Hepatocyte (in vitro differentiated cells): ENCODE data around the gene CMIP. TPM values are rescaled to one million over a fixed set of nuclear protein-coding genes. Genes with fewer than 3 reads are reported as not detected.

Experiments
- DNase-seq: peaks from one replicate; pipeline ENCODE4 v3.0.0-alpha.2; 2016; ENCODE audit warnings: low spot score
- H2AFZ ChIP-seq: fragments of 200-600 bp; sonication (generic); 2 replicates; pipeline ENCODE4 v1.6.0; 2016; ENCODE audit warnings: antibody characterized with exemption, mild to moderate bottlenecking
- H3K27ac ChIP-seq: fragments of 200-600 bp; sonication (generic); 2 replicates; pipeline ENCODE4 v1.5.1; 2016; ENCODE audit warnings: mild to moderate bottlenecking
- H3K27me3 ChIP-seq: fragments of 200-600 bp; sonication (generic); 2 replicates; pipeline ENCODE4 v1.6.1; 2016
- H3K36me3 ChIP-seq: fragments of 200-600 bp; sonication (generic); replicated peaks from 2 replicates; pipeline ENCODE4 v1.5.1; 2016; ENCODE audit warnings: low read depth; ENCODE audit not compliant: insufficient read depth
- H3K4me1 ChIP-seq: fragments of 200-600 bp; sonication (generic); 2 replicates; pipeline ENCODE4 v1.5.1; 2016; ENCODE audit warnings: mild to moderate bottlenecking, moderate library complexity; ENCODE audit not compliant: insufficient read depth
- H3K4me2 ChIP-seq: fragments of 200-600 bp; sonication (generic); 2 replicates; pipeline ENCODE4 v1.6.0; 2016
- H3K4me3 ChIP-seq: fragments of 200-600 bp; sonication (generic); 2 replicates; pipeline ENCODE4 v1.5.1; 2016; ENCODE audit warnings: mild to moderate bottlenecking
- H3K79me2 ChIP-seq: fragments of 200-600 bp; sonication (generic); 2 replicates; pipeline ENCODE4 v1.6.0; 2017; ENCODE audit warnings: mild to moderate bottlenecking
- H3K9me2 ChIP-seq: fragments of 200-600 bp; sonication (generic); replicated peaks from 2 replicates; pipeline ENCODE4 v1.6.0; 2017; ENCODE audit warnings: mild to moderate bottlenecking; ENCODE audit not compliant: insufficient read depth
- H3K9me3 ChIP-seq: fragments of 200-600 bp; sonication (generic); 2 replicates; pipeline ENCODE4 v1.5.1; 2016; ENCODE audit warnings: low read depth, mild to moderate bottlenecking
- H4K20me1 ChIP-seq: fragments of 200-600 bp; sonication (generic); 2 replicates; pipeline ENCODE4 v1.6.0; 2016; ENCODE audit warnings: mild to moderate bottlenecking; ENCODE audit not compliant: insufficient read depth, poor library complexity, severe bottlenecking
- CTCF ChIP-seq: fragments of 200-600 bp; sonication (generic); IDR thresholded peaks from 2 replicates; pipeline ENCODE4 v1.5.1; 2016; ENCODE audit warnings: antibody characterized with exemption, mild to moderate bottlenecking; ENCODE audit not compliant: poor library complexity
- EZH2 ChIP-seq: fragments of 200-600 bp; sonication (generic); IDR thresholded peaks from 2 replicates; pipeline ENCODE4 v1.6.1; 2016; ENCODE audit warnings: antibody characterized with exemption, mild to moderate bottlenecking, borderline replicate concordance
- EZH2phosphoT487 ChIP-seq: fragments of 200-600 bp; sonication (generic); IDR thresholded peaks from one replicate; pipeline ENCODE4 v1.6.1; 2018; ENCODE audit warnings: antibody characterized with exemption, mild to moderate bottlenecking, low read depth, moderate library complexity; ENCODE audit not compliant: unreplicated experiment, severe bottlenecking
- WGBS: methylation state at CpG from one replicate; pipeline ENCODE4 v1.1.6; 2016; ENCODE audit warnings: low lambda C conversion rate; ENCODE audit errors: missing lambda C conversion rate; 5-methylcytosine and 5-hydroxymethylcytosine counted together
- polyA plus RNA-seq: library from polyadenylated mRNA; unstranded; fragments of >200 nt; fragmentation: Nextera tagmentation; extraction: Ambion mirVana; gene quantifications from 2 replicates; pipeline ENCODE4 v1.2.1, GENCODE V29; 2016
- total RNA-seq: library from RNA; depleted of rRNA; stranded (reverse); fragments of >200 nt; gene quantifications from 2 replicates; pipeline ENCODE4 v1.2.3, GENCODE V29; 2014

The CMIP gene
- total and polyA plus RNA-seq, 2 experiments from 2014 or later: 5.8 to 17.8 TPM

GRCh38 chr16:81440888-81441761 is 3.5 kb upstream of the CMIP start:
- no peak overlapping the region for H3K27ac ChIP-seq
- peaks cover 6% of the 10 kb centered on the region for H3K4me1 ChIP-seq
- H3K36me3 ChIP-seq: no peaks in the 10 kb centered on the region
- H4K20me1 ChIP-seq: no peaks in the 10 kb centered on the region
- WGBS: 82% methylated on average over 21 of the region's 21 CpGs
- DNase-seq: no peak
- H3K4me2 ChIP-seq: no peak overlapping the region
- TF ChIP-seq EZH2: no peak
- no peak for TF ChIP-seq EZH2phosphoT487
- TF ChIP-seq CTCF: no peak
- H3K9me3 ChIP-seq: no peaks in the 10 kb centered on the region
- no peaks in the 10 kb centered on the region for H3K9me2 ChIP-seq
- peaks cover 11% of the 10 kb centered on the region for H3K79me2 ChIP-seq
- no peaks in the 10 kb centered on the region for H3K27me3 ChIP-seq
- H3K4me3 ChIP-seq: no peak overlapping the region
- no peak overlapping the region for H2AFZ ChIP-seq

- H3K4me2 ChIP-seq: no peak overlapping the region
- no peak overlapping the region for H3K27ac ChIP-seq
- H3K4me1 ChIP-seq: peaks cover 13% of the 10 kb centered on the region
- no peaks in the 10 kb centered on the region for H3K27me3 ChIP-seq
- WGBS: 77% methylated on average over 7 of the region's 7 CpGs
- H3K9me3 ChIP-seq: no peaks in the 10 kb centered on the region
- H3K9me2 ChIP-seq: no peaks in the 10 kb centered on the region
- H3K79me2 ChIP-seq: peaks cover 24% of the 10 kb centered on the region
- H3K4me3 ChIP-seq: no peak overlapping the region
- TF ChIP-seq EZH2 (no peak), EZH2phosphoT487 (no peak), CTCF (no peak)
- no peaks in the 10 kb centered on the region for H3K36me3 ChIP-seq
- H2AFZ ChIP-seq: no peak overlapping the region
- no peak for DNase-seq
- H4K20me1 ChIP-seq: peaks cover 6% of the 10 kb centered on the region
Observed at GRCh38 chr16:81442220-81442915, 2.2 kb upstream of the CMIP start.

GRCh38 chr16:81442916-81443687 is 1.5 kb upstream of the CMIP start:
- 69% methylated on average over 8 of the region's 8 CpGs for WGBS
- H3K4me3 ChIP-seq: no peak overlapping the region
- TF ChIP-seq EZH2 (no peak), CTCF (no peak), EZH2phosphoT487 (no peak)
- H2AFZ ChIP-seq: no peak overlapping the region
- no peaks in the 10 kb centered on the region for H3K36me3 ChIP-seq
- peaks cover 20% of the 10 kb centered on the region for H3K4me1 ChIP-seq
- H4K20me1 ChIP-seq: peaks cover 13% of the 10 kb centered on the region
- no peaks in the 10 kb centered on the region for H3K27me3 ChIP-seq
- H3K79me2 ChIP-seq: peaks cover 31% of the 10 kb centered on the region
- H3K9me2 ChIP-seq: no peaks in the 10 kb centered on the region
- no peak overlapping the region for H3K4me2 ChIP-seq
- DNase-seq: no peak
- no peaks in the 10 kb centered on the region for H3K9me3 ChIP-seq
- H3K27ac ChIP-seq: peak overlapping the region; percentile 94
